ENCODE results near the gene STYXL2.

The STYXL2 gene

DNA sequence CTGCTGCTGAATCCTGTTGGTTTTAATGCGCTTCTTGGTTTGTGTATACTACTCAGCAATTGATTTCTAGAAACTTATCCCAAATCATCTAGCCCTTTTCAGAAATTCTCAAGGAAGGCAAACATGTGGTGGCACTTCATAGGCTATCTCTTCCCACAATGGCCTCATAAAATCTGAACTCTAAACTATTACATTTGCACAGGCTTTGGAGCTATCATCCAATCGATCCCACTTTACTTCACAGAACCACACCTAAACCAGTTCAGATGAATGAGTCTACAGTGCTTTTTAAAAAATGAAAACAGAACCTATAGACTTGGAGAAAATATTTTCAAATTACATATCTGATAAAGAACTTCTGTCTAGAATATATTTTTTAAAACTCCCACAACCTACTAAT lies 6.9 kb downstream of the STYXL2 start:
- Histone ChIP-seq H3K4me2 (ENCODE audit: low read depth, low read length) (no peak overlapping the region), H3K9me2 (replicated peaks; ENCODE audit: insufficient read depth, low read length) (no peaks in the 10 kb centered on the region), H3K36me3 (replicated peaks; ENCODE audit: insufficient read depth, low read length) (no peaks in the 10 kb centered on the region), H2AFZ (ENCODE audit: low read length) (no peak overlapping the region), H3K4me1 (ENCODE audit: low read length) (no peaks in the 10 kb centered on the region), H4K20me1 (ENCODE audit: insufficient read depth, low read length) (no peaks in the 10 kb centered on the region), H3K27me3 (replicated peaks; ENCODE audit: insufficient read depth, low read length) (no peaks in the 10 kb centered on the region), H3F3A (ENCODE audit: insufficient read depth, low read length) (no peaks in the 10 kb centered on the region), H3K9me3 (replicated peaks; ENCODE audit: insufficient read depth, low read length) (no peaks in the 10 kb centered on the region), H3K79me2 (ENCODE audit: low read length) (no peaks in the 10 kb centered on the region), H3K27ac (ENCODE audit: low read length) (no peak overlapping the region), H3K4me3 (ENCODE audit: low read length) (no peak overlapping the region), H3K9ac (ENCODE audit: low read length) (no peak overlapping the region)
- DNase-seq = no peak
- TF ChIP-seq EZH2phosphoT487 (IDR thresholded peaks at IDR 0.05; ENCODE audit: low read length) (no peak), CTCF (IDR thresholded peaks at IDR 0.05; ENCODE audit: low read length) (no peak), EZH2 (optimal IDR thresholded peaks at IDR 0.05; ENCODE audit: low read depth, low read length) (no peak)

DNA sequence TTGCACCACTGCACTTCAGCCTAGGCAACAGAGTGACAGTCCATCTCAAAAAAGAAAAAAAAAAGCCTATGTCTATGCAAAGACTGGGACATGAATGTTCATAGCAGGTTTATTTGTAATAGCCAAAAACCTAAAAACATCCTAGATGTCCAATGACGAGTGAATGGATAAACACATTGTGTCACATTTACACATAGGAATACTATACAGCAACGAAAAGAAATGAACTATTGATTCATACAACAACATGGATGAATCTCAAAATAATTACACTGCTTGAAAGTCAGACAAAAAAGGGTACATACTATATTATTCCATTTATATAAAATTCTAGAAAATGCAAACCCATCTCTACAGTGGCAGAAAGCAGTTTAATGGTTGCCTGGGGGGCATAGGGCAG lies 7.9 kb downstream of the STYXL2 start:
- H3K27me3 ChIP-seq (replicated peaks; ENCODE audit: insufficient read depth, low read length) = no peaks in the 10 kb centered on the region
- H3F3A ChIP-seq (ENCODE audit: insufficient read depth, low read length) = no peaks in the 10 kb centered on the region
- no peak overlapping the region for H3K4me3 ChIP-seq (ENCODE audit: low read length)
- H4K20me1 ChIP-seq (ENCODE audit: insufficient read depth, low read length) = no peaks in the 10 kb centered on the region
- H3K9me2 ChIP-seq (replicated peaks; ENCODE audit: insufficient read depth, low read length) = no peaks in the 10 kb centered on the region
- no peaks in the 10 kb centered on the region for H3K9me3 ChIP-seq (replicated peaks; ENCODE audit: insufficient read depth, low read length)
- no peak overlapping the region for H3K4me2 ChIP-seq (ENCODE audit: low read depth, low read length)
- H3K36me3 ChIP-seq (replicated peaks; ENCODE audit: insufficient read depth, low read length) = no peaks in the 10 kb centered on the region
- no peak overlapping the region for H3K9ac ChIP-seq (ENCODE audit: low read length)
- no peaks in the 10 kb centered on the region for H3K4me1 ChIP-seq (ENCODE audit: low read length)
- no peak overlapping the region for H3K27ac ChIP-seq (ENCODE audit: low read length)
- TF ChIP-seq CTCF (IDR thresholded peaks at IDR 0.05; ENCODE audit: low read length) (no peak), EZH2 (optimal IDR thresholded peaks at IDR 0.05; ENCODE audit: low read depth, low read length) (no peak), EZH2phosphoT487 (IDR thresholded peaks at IDR 0.05; ENCODE audit: low read length) (no peak)
- H3K79me2 ChIP-seq (ENCODE audit: low read length) = no peaks in the 10 kb centered on the region
- no peak overlapping the region for H2AFZ ChIP-seq (ENCODE audit: low read length)
- DNase-seq = no peak

DNA sequence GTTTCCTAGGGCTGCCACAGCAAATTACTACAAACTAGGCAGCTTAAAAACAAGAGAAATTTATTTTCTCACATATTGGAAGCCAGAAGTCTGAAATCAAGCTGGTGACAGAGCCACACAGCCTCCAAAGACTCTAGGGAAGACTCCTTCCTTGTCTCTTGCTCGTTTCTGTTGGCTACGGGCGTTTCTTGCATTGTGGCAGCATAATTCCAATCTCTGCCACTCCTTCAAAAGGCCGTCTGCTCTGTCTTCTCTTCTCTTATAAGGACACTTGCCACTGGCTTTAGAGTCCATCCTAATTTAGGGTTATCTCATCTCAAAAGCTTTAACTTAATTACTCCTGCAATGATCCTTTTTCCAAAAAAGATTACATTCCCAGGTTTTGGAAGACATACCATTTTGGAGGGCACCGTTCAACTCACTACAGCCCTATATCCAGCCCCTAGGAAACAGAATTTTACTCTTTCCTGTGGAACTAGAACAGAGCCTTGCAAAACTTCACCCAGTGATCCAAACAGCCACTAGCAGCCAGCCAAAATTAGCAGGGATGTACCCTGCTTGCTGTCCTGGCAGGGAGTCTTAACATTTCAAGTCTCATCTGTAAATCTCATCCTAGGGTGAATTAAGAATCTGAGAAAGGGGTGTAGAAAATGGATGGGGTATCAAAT lies 9.2 kb downstream of the STYXL2 start:
- no peak overlapping the region for H3K4me2 ChIP-seq (ENCODE audit: low read depth, low read length)
- no peak overlapping the region for H3K27ac ChIP-seq (ENCODE audit: low read length)
- no peaks in the 10 kb centered on the region for H3K79me2 ChIP-seq (ENCODE audit: low read length)
- H3K9me2 ChIP-seq (replicated peaks; ENCODE audit: insufficient read depth, low read length) = no peaks in the 10 kb centered on the region
- H3K9ac ChIP-seq (ENCODE audit: low read length) = no peak overlapping the region
- H3F3A ChIP-seq (ENCODE audit: insufficient read depth, low read length) = no peaks in the 10 kb centered on the region
- H4K20me1 ChIP-seq (ENCODE audit: insufficient read depth, low read length) = no peaks in the 10 kb centered on the region
- no peak overlapping the region for H2AFZ ChIP-seq (ENCODE audit: low read length)
- no peak for TF ChIP-seq CTCF (IDR thresholded peaks at IDR 0.05; ENCODE audit: low read length)
- TF ChIP-seq EZH2phosphoT487 (IDR thresholded peaks at IDR 0.05; ENCODE audit: low read length) = no peak
- TF ChIP-seq EZH2 (optimal IDR thresholded peaks at IDR 0.05; ENCODE audit: low read depth, low read length) = no peak
- H3K27me3 ChIP-seq (replicated peaks; ENCODE audit: insufficient read depth, low read length) = no peaks in the 10 kb centered on the region
- no peaks in the 10 kb centered on the region for H3K4me1 ChIP-seq (ENCODE audit: low read length)
- DNase-seq = no peak
- H3K4me3 ChIP-seq (ENCODE audit: low read length) = no peak overlapping the region
- no peaks in the 10 kb centered on the region for H3K9me3 ChIP-seq (replicated peaks; ENCODE audit: insufficient read depth, low read length)
- H3K36me3 ChIP-seq (replicated peaks; ENCODE audit: insufficient read depth, low read length) = no peaks in the 10 kb centered on the region

Data from MM.1S (cell line).